OCI-M2 (cell line): ENCODE data around the gene PRTG.
"Not testable (repeated sequence)": the region's sequence is repeated elsewhere in the genome, so short reads cannot be mapped to it uniquely, and the experiment has no call there.

Experiments
- DNase-seq: peaks from one replicate; lab custom pipeline; 2025; ENCODE audit not compliant: unreplicated experiment; lab: John Stamatoyannopoulos, UW

PRTG gene

GRCh38 chr15:55750706-55751105 is 7.8 kb upstream of the PRTG start:
- no peak for DNase-seq

- no peak for DNase-seq
These were observed 1.0 kb upstream of the PRTG start for GRCh38 chr15:55743729-55744655.

GRCh38 chr15:55742498-55742926 is 440 bp downstream of the PRTG start:
- no peak for DNase-seq

- DNase-seq: no peak
These were observed 987 bp downstream of the PRTG start for GRCh38 chr15:55741833-55742497.

GRCh38 chr15:55740981-55741832 is 1.7 kb downstream of the PRTG start:
- DNase-seq: no peak

GRCh38 chr15:55740359-55740878 is 2.5 kb downstream of the PRTG start:
- no peak for DNase-seq

GRCh38 chr15:55739641-55740040 is 3.3 kb downstream of the PRTG start:
- no peak for DNase-seq

- DNase-seq: no peak
These were observed 4.2 kb downstream of the PRTG start for GRCh38 chr15:55738715-55739114.

- no peak for DNase-seq
These were observed 5.6 kb downstream of the PRTG start for GRCh38 chr15:55737373-55737772.

GRCh38 chr15:55736756-55737155 is 6.2 kb downstream of the PRTG start:
- DNase-seq: no peak

GRCh38 chr15:55734641-55735040 is 8.3 kb downstream of the PRTG start:
- no peak for DNase-seq

- not testable (repeated sequence) for DNase-seq
These were observed 9.5 kb downstream of the PRTG start for GRCh38 chr15:55733461-55733860.

GRCh38 chr15:55721554-55722185 is 21.3 kb downstream of the PRTG start:
- no peak for DNase-seq

- no peak for DNase-seq
These were observed 27.4 kb downstream of the PRTG start for GRCh38 chr15:55715355-55716076.

GRCh38 chr15:55714064-55714463 is 28.9 kb downstream of the PRTG start:
- no peak for DNase-seq

GRCh38 chr15:55712363-55712762 is 30.6 kb downstream of the PRTG start:
- no peak for DNase-seq

- no peak for DNase-seq
These were observed 32.7 kb downstream of the PRTG start for GRCh38 chr15:55710286-55710685.

GRCh38 chr15:55709458-55709857 is 33.5 kb downstream of the PRTG start:
- no peak for DNase-seq

GRCh38 chr15:55708720-55709119 is 34.2 kb downstream of the PRTG start:
- DNase-seq: no peak

- no peak for DNase-seq
These were observed 35.0 kb downstream of the PRTG start for GRCh38 chr15:55707951-55708350.
